GM12878 (cell line): ENCODE data around the gene HIVEP3. TPM values are rescaled to one million over a fixed set of nuclear protein-coding genes. Genes with fewer than 3 reads are reported as not detected.
A peak's percentile ranks its signal among the peaks of the same experiment; 100 is the strongest.

Experiments
- ATAC-seq: fragments of 200-7000 bp; cut with Tn5 transposase; 3 replicates; pipeline ENCODE4 v1.9.1; 2020; ENCODE audit warnings: mild to moderate bottlenecking, moderate library complexity
- BruUV-seq: library from RNA; stranded (reverse); fragments of 400-500 nt; replicated peaks from 2 replicates; lab custom pipeline; 2021; lab: Mats Ljungman, UMichigan
- CTCF ChIA-PET: fragments of 300-600 bp; sonication (Branson Sonifier 250); formaldehyde crosslinking; extraction: SDS; loops from one replicate; lab custom pipeline; 2021; ENCODE audit warnings: inconsistent platforms; lab: Yijun Ruan, JAX
- POLR2A ChIA-PET: fragments of 350-600 bp; formaldehyde crosslinking; extraction: SDS; loops from one replicate; lab custom pipeline; 2021; ENCODE audit warnings: inconsistent platforms; lab: Charles Lee
- RAD21 ChIA-PET: fragments of 300-600 bp; sonication (Branson Sonifier 250); formaldehyde crosslinking; loops from one replicate; lab custom pipeline; 2023; ENCODE audit warnings: antibody characterized with exemption; ENCODE audit not compliant: unreplicated experiment; lab: Charles Lee
- SMC1A ChIA-PET: fragments of 300-600 bp; sonication (Branson Sonifier 250); formaldehyde crosslinking; loops from one replicate; lab custom pipeline; 2023; ENCODE audit not compliant: unreplicated experiment, uncharacterized antibody; lab: Charles Lee
- DNase-seq: peaks from one replicate; pipeline ENCODE4 v3.0.0-alpha.2; 2011; ENCODE audit warnings: low read depth, low spot score
- FAIRE-seq: peaks from 3 replicates; lab custom pipeline; 2011; peaks lifted over from hg19 to GRCh38; lab: Jason Lieb, UNC
- H2AFZ ChIP-seq: 2 replicates; pipeline ENCODE4 v1.6.0; 2011; ENCODE audit warnings: low read depth, low read length, control low read depth; ENCODE audit not compliant: control insufficient read depth
- H3K27ac ChIP-seq: 2 replicates; pipeline ENCODE4 v1.5.1; 2011; ENCODE audit warnings: control low read depth; ENCODE audit not compliant: control insufficient read depth, insufficient read depth
- H3K27me3 ChIP-seq, 2 experiments: replicated peaks in 1 of 2; 2 replicates each; pipeline versions ENCODE4 v1.6.0 to v1.6.1; 2011; ENCODE audit warnings: low read length in 1 of 2; ENCODE audit not compliant: control insufficient read depth in 2 of 2, insufficient read depth in 2 of 2
- H3K36me3 ChIP-seq, 2 experiments: 2 replicates each; pipeline ENCODE4 v1.5.1; 2011; ENCODE audit warnings: low read length in 1 of 2; ENCODE audit not compliant: control insufficient read depth in 2 of 2, insufficient read depth in 2 of 2
- H3K4me1 ChIP-seq: 2 replicates; pipeline ENCODE4 v1.6.1; 2011; ENCODE audit warnings: mild to moderate bottlenecking, low read length, moderate library complexity, mixed read lengths; ENCODE audit not compliant: control insufficient read depth, insufficient read depth
- H3K4me2 ChIP-seq: 2 replicates; pipeline ENCODE4 v1.6.0; 2011; ENCODE audit warnings: control low read depth; ENCODE audit not compliant: control insufficient read depth, insufficient read depth
- H3K4me3 ChIP-seq: fragments of 200-600 bp; sonication (generic); 2 replicates; pipeline ENCODE4 v1.5.1; 2016
- H3K79me2 ChIP-seq: 2 replicates; pipeline ENCODE4 v1.6.0; 2011; ENCODE audit warnings: low read length; ENCODE audit not compliant: control insufficient read depth, insufficient read depth
- H3K9ac ChIP-seq: 2 replicates; pipeline ENCODE4 v1.8.0; 2011; ENCODE audit warnings: low read length, control low read depth, mixed read lengths; ENCODE audit not compliant: control insufficient read depth, insufficient read depth
- H3K9me3 ChIP-seq: replicated peaks from 3 replicates; pipeline ENCODE4 v1.5.1; 2011; ENCODE audit warnings: mild to moderate bottlenecking, low read length; ENCODE audit not compliant: control insufficient read depth, insufficient read depth
- H4K20me1 ChIP-seq: 2 replicates; pipeline ENCODE4 v1.6.0; 2011; ENCODE audit not compliant: control insufficient read depth, insufficient read depth
- BHLHE40 ChIP-seq, 2 experiments: fragments of 450-650 bp in 1 of 2; IDR thresholded peaks; 2 replicates each; pipeline ENCODE4 v1.6.1; 2011 to 2017; ENCODE audit warnings: low read depth in 2 of 2, borderline replicate concordance in 1 of 2, improper control_type of control experiment in 1 of 2, low read length in 1 of 2, mild to moderate bottlenecking in 1 of 2
- BRCA1 ChIP-seq: IDR thresholded peaks from 2 replicates; pipeline ENCODE4 v1.6.1; 2011; ENCODE audit warnings: low read depth, low read length, improper control_type of control experiment
- DPF2 ChIP-seq: fragments of 450-650 bp; IDR thresholded peaks from 2 replicates; pipeline ENCODE4 v1.6.1; 2017; ENCODE audit warnings: mild to moderate bottlenecking
- FOXK2 ChIP-seq: fragments of 450-650 bp; IDR thresholded peaks from 2 replicates; pipeline ENCODE4 v1.6.1; 2017; ENCODE audit warnings: mild to moderate bottlenecking, moderate library complexity
- KDM1A ChIP-seq: fragments of 200-600 bp; sonication (generic); IDR thresholded peaks from 2 replicates; pipeline ENCODE4 v1.6.1; 2016; ENCODE audit warnings: borderline replicate concordance
- LARP7 ChIP-seq: fragments of 450-650 bp; IDR thresholded peaks from 2 replicates; pipeline ENCODE4 v1.6.1; 2017; ENCODE audit warnings: mild to moderate bottlenecking
- NFYA ChIP-seq: IDR thresholded peaks from 2 replicates; pipeline ENCODE4 v1.6.1; 2011; ENCODE audit warnings: low read depth, mild to moderate bottlenecking, low read length, improper control_type of control experiment, borderline replicate concordance
- NR2F1 ChIP-seq: fragments of 450-650 bp; conservative IDR thresholded peaks from 2 replicates; pipeline ENCODE4 v1.6.1; 2017; ENCODE audit warnings: mild to moderate bottlenecking
- SIN3A ChIP-seq: IDR thresholded peaks from 2 replicates; pipeline ENCODE4 v1.6.1; 2012; ENCODE audit warnings: low read depth, low read length, improper control_type of control experiment
- SKIL ChIP-seq: fragments of 450-650 bp; IDR thresholded peaks from 2 replicates; pipeline ENCODE4 v1.6.1; 2017; ENCODE audit warnings: mild to moderate bottlenecking, low read depth, inconsistent platforms; ENCODE audit not compliant: poor library complexity, severe bottlenecking
- SMAD5 ChIP-seq: IDR thresholded peaks from 2 replicates; pipeline ENCODE4 v1.6.1; 2016; ENCODE audit warnings: antibody characterized with exemption, low read depth
- SPI1 ChIP-seq: IDR thresholded peaks from 2 replicates; pipeline ENCODE4 v1.6.1; 2011; ENCODE audit warnings: low read depth, mild to moderate bottlenecking, low read length, moderate library complexity, borderline replicate concordance; ENCODE audit not compliant: insufficient read depth
- STAT1 ChIP-seq: fragments of 450-650 bp; conservative IDR thresholded peaks from 2 replicates; pipeline ENCODE4 v1.6.1; 2014; ENCODE audit warnings: antibody characterized with exemption, mild to moderate bottlenecking
- TBL1XR1 ChIP-seq: IDR thresholded peaks from 2 replicates; pipeline ENCODE4 v1.6.1; 2012; ENCODE audit warnings: low read depth, low read length, improper control_type of control experiment
- ZSCAN29 ChIP-seq: fragments of 450-650 bp; IDR thresholded peaks from 2 replicates; pipeline ENCODE4 v1.6.1; 2017; ENCODE audit warnings: mild to moderate bottlenecking, moderate library complexity
- WGBS: methylation state at CpG from one replicate; pipeline ENCODE4 v1.1.6; 2016; ENCODE audit warnings: low lambda C conversion rate; ENCODE audit not compliant: insufficient replicate concordance, insufficient coverage; ENCODE audit errors: missing lambda C conversion rate; 5-methylcytosine and 5-hydroxymethylcytosine counted together
- in situ Hi-C: fragments of 300-500 bp; cut with MboI; formaldehyde crosslinking; loops from 9 replicates; pipeline ENCODE4 v1.14.3; 2018; ENCODE audit warnings: mixed read lengths
- intact Hi-C: fragments of 100-400 bp; cut with micrococcal nuclease; formaldehyde crosslinking; loops from one replicate; pipeline ENCODE4 v1.14.2; 2022; ENCODE audit not compliant: unreplicated experiment
- polyA plus RNA-seq, 11 experiments: library from polyadenylated mRNA; depleted of rRNA in 4 of 11; unstranded in 6 of 11; stranded (reverse) in 5 of 11; fragments of >200 nt; fragmentation: Nextera tagmentation in 4 of 11; fragmentation: Illumina TruSeq in 1 of 11; extraction: Ambion mirVana in 4 of 11; extraction: Trizol in 1 of 11; gene quantifications; 1 replicate in 1 of 11; 2 replicates in 10 of 11; pipeline versions ENCODE4 v1.2.1 to v1.2.3, GENCODE V29; 2011 to 2016; ENCODE audit warnings: inconsistent platforms in 2 of 11, missing spikeins in 2 of 11, low read depth in 1 of 11
- total RNA-seq, 4 experiments: library from RNA; depleted of rRNA in 3 of 4; stranded (reverse); fragments of >200 nt in 3 of 4; fragmentation: Illumina TruSeq in 1 of 4; extraction: Trizol in 1 of 4; gene quantifications; 2 replicates each; pipeline versions ENCODE4 v1.2.1 to v1.2.3, GENCODE V29; 2013 to 2021

HIVEP3 gene
- total and polyA plus RNA-seq, 10 of the 15 experiments (the other 5 are each of a cell fraction or from before 2014, with no cell fraction given): 1.8 to 13.6 (median 3.8) TPM

GRCh38 chr1:41735631-41736260, 183.0 kb downstream of the HIVEP3 start (continued):
- no peak for TF ChIP-seq SIN3A
- no peak for TF ChIP-seq KDM1A
- no peak for TF ChIP-seq DPF2
- no peak for TF ChIP-seq TBL1XR1
- no peak for TF ChIP-seq NFYA
- no peak for TF ChIP-seq FOXK2
- TF ChIP-seq ZSCAN29: no peak
- TF ChIP-seq SPI1: no peak
- no peak for TF ChIP-seq LARP7
- TF ChIP-seq BHLHE40 (IDR thresholded peaks at IDR 0.05; ENCODE audit: borderline replicate concordance in 1 of 2, low read depth in 2 of 2, low read length in 1 of 2): no peak
- no peak for TF ChIP-seq SMAD5
- no peak for TF ChIP-seq BRCA1

DNA sequence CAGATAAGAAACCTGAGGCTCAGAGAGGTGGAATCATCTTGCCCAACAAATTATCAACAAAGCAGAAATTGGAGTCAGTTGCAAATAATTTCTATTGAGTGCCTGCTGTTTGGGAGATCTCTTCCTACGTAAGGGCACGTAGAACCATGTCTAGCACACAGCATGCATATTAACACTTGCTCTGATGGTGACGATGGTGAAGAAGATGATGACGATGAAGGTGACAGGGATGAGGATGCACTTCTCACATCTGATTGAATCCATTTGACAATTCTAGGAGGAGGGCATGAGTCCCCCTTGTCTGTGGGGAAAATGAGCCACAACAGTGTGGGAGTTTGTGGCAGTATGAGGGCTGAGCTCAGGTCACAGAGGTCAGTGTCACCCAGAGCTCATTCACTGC, 183.6 kb downstream of the HIVEP3 start:
- no peak overlapping the region for H3K4me2 ChIP-seq
- CTCF ChIA-PET: no interaction called here
- in situ Hi-C loops (no loop called here), intact Hi-C loops (no loop called here)
- no peak overlapping the region for H2AFZ ChIP-seq
- RAD21 ChIA-PET: no interaction called here
- no peak for ATAC-seq
- SMC1A ChIA-PET: no interaction called here
- H3K27ac ChIP-seq: no peak overlapping the region
- 99% methylated on average over 4 of the region's 4 CpGs for WGBS
- H3K27me3 ChIP-seq: no peaks in the 10 kb centered on the region
- no peak for DNase-seq
- no peak overlapping the region for H3K4me3 ChIP-seq
- no peaks in the 10 kb centered on the region for H4K20me1 ChIP-seq
- H3K79me2 ChIP-seq: peaks cover 4% of the 10 kb centered on the region
- POLR2A ChIA-PET: no interaction called here
- no TSS peak for BruUV-seq
- no peak for FAIRE-seq
- peaks cover 30% of the 10 kb centered on the region for H3K4me1 ChIP-seq
- H3K9me3 ChIP-seq: no peaks in the 10 kb centered on the region; the same call in 2 of the 3 replicates
- TF ChIP-seq ZSCAN29 (no peak), STAT1 (no peak), NR2F1 (peak; percentile 65), SKIL (no peak)
- no peak overlapping the region for H3K9ac ChIP-seq
- H3K36me3 ChIP-seq: 0 out of 4 replicates have a peak, but pooled peaks cover 0 to 2% of the 10 kb centered on the region in 2 experiments
